ENCODE measurements around the gene TNNT1.

Gene TNNT1

DNA sequence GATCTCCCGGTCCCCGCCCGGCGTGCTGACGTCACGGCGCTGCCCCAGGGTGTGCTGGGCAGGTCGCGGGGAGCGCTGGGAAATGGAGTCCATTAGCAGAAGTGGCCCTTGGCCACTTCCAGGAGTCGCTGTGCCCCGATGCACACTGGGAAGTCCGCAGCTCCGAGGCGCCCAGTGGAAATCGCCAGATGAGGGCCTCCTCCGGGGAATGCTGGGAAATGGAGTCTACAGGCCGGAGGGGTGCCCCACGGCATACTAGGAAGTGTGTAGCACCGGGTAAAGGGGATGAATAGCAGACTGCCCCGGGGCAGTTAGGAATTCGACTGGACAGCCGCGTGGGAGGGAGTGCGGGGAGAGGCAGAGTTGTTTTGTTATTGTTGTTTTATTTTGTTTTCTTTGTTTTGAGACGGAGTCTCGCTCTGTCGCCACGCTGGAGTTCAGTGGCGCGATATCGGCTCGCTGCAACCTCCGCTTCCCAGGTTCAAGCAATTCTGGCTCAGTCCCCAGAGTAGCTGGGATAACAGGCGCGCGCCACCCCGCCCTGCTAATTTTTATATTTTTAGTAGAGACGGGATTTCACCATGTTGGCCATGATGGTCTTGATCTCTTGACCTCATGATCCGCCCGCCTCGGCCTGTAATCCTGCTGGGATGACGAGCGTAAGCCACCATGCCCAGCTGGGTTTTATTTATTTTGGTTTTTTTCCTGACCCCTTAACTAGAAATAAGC is 31.2 kb downstream of the TNNT1 start (continued):
- TF ChIP-seq TSHZ1 (tag by site-specific recombination; IDR thresholded peaks at IDR 0.05; ENCODE audit: borderline replicate concordance) (no peak), ZNF548 (tag by site-specific recombination; IDR thresholded peaks at IDR 0.05) (no peak), ZNF223 (tag by site-specific recombination; IDR thresholded peaks at IDR 0.05) (no peak), ZNF747 (tag by site-specific recombination; IDR thresholded peaks at IDR 0.05) (no peak), ZNF324 (tag by site-specific recombination; IDR thresholded peaks at IDR 0.05) (no peak; the same call in 1 of the 2 replicates), ZNF423 (tag by site-specific recombination; IDR thresholded peaks at IDR 0.05) (no peak), ZNF658 (tag by site-specific recombination; IDR thresholded peaks at IDR 0.05) (no peak), ZNF146 (tag by site-specific recombination; IDR thresholded peaks at IDR 0.05) (no peak), EGR2 (tag by site-specific recombination; IDR thresholded peaks at IDR 0.05; ENCODE audit: low read depth) (no peak), MZF1 (tag by site-specific recombination; IDR thresholded peaks at IDR 0.05; ENCODE audit: borderline replicate concordance) (peak; percentile 90), TRIM28 (IDR thresholded peaks at IDR 0.05; ENCODE audit: borderline replicate concordance, low read length) (no peak), ZNF707 (tag by site-specific recombination; IDR thresholded peaks at IDR 0.05) (no peak), KLF8 (tag by site-specific recombination; IDR thresholded peaks at IDR 0.05) (peak; percentile 80; the same call in 1 of the 2 replicates), ZNF140 (tag by site-specific recombination; IDR thresholded peaks at IDR 0.05) (peak; percentile 94; the same call in 1 of the 2 replicates), ZBTB21 (tag by site-specific recombination; IDR thresholded peaks at IDR 0.05) (peak; percentile 48; the same call in 1 of the 2 replicates), ZNF169 (tag by site-specific recombination; IDR thresholded peaks at IDR 0.05) (no peak), ZNF221 (tag by site-specific recombination; IDR thresholded peaks at IDR 0.05; ENCODE audit: borderline replicate concordance) (no peak), ZNF561 (tag by site-specific recombination; IDR thresholded peaks at IDR 0.05; ENCODE audit: borderline replicate concordance) (peak; percentile 68; the same call in 1 of the 2 replicates), GLI4 (tag by site-specific recombination; IDR thresholded peaks at IDR 0.05) (0 out of 2 replicates have a peak, but pooled peaks have one; percentile 38), ZNF112 (tag by site-specific recombination; IDR thresholded peaks at IDR 0.05) (no peak), ZSCAN16 (tag by site-specific recombination; IDR thresholded peaks at IDR 0.05) (no peak), ZNF133 (tag by site-specific recombination; IDR thresholded peaks at IDR 0.05) (no peak), OSR2 (tag by site-specific recombination; IDR thresholded peaks at IDR 0.05) (no peak), ZNF701 (tag by site-specific recombination; IDR thresholded peaks at IDR 0.05) (no peak), ZNF558 (tag by site-specific recombination; IDR thresholded peaks at IDR 0.05) (no peak)
- TF ChIP-seq, protein P1, sequence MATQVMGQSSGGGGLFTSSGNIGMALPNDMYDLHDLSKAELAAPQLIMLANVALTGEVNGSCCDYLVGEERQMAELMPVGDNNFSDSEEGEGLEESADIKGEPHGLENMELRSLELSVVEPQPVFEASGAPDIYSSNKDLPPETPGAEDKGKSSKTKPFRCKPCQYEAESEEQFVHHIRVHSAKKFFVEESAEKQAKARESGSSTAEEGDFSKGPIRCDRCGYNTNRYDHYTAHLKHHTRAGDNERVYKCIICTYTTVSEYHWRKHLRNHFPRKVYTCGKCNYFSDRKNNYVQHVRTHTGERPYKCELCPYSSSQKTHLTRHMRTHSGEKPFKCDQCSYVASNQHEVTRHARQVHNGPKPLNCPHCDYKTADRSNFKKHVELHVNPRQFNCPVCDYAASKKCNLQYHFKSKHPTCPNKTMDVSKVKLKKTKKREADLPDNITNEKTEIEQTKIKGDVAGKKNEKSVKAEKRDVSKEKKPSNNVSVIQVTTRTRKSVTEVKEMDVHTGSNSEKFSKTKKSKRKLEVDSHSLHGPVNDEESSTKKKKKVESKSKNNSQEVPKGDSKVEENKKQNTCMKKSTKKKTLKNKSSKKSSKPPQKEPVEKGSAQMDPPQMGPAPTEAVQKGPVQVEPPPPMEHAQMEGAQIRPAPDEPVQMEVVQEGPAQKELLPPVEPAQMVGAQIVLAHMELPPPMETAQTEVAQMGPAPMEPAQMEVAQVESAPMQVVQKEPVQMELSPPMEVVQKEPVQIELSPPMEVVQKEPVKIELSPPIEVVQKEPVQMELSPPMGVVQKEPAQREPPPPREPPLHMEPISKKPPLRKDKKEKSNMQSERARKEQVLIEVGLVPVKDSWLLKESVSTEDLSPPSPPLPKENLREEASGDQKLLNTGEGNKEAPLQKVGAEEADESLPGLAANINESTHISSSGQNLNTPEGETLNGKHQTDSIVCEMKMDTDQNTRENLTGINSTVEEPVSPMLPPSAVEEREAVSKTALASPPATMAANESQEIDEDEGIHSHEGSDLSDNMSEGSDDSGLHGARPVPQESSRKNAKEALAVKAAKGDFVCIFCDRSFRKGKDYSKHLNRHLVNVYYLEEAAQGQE (tag by site-specific recombination; IDR thresholded peaks at IDR 0.05): peak; percentile 52; the same call in 1 of the 2 replicates
- TF ChIP-seq, protein P2, sequence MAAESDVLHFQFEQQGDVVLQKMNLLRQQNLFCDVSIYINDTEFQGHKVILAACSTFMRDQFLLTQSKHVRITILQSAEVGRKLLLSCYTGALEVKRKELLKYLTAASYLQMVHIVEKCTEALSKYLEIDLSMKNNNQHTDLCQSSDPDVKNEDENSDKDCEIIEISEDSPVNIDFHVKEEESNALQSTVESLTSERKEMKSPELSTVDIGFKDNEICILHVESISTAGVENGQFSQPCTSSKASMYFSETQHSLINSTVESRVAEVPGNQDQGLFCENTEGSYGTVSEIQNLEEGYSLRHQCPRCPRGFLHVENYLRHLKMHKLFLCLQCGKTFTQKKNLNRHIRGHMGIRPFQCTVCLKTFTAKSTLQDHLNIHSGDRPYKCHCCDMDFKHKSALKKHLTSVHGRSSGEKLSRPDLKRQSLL (tag by site-specific recombination; IDR thresholded peaks at IDR 0.05): peak; percentile 52; the same call in 1 of the 2 replicates
- TF ChIP-seq, protein P3, sequence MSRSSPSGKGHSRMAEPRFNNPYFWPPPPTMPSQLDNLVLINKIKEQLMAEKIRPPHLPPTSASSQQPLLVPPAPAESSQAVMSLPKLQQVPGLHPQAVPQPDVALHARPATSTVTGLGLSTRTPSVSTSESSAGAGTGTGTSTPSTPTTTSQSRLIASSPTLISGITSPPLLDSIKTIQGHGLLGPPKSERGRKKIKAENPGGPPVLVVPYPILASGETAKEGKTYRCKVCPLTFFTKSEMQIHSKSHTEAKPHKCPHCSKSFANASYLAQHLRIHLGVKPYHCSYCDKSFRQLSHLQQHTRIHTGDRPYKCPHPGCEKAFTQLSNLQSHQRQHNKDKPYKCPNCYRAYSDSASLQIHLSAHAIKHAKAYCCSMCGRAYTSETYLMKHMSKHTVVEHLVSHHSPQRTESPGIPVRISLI (tag by site-specific recombination; IDR thresholded peaks at IDR 0.05): no peak
- TF ChIP-seq, protein P4, sequence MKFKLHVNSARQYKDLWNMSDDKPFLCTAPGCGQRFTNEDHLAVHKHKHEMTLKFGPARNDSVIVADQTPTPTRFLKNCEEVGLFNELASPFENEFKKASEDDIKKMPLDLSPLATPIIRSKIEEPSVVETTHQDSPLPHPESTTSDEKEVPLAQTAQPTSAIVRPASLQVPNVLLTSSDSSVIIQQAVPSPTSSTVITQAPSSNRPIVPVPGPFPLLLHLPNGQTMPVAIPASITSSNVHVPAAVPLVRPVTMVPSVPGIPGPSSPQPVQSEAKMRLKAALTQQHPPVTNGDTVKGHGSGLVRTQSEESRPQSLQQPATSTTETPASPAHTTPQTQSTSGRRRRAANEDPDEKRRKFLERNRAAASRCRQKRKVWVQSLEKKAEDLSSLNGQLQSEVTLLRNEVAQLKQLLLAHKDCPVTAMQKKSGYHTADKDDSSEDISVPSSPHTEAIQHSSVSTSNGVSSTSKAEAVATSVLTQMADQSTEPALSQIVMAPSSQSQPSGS (tag by site-specific recombination; IDR thresholded peaks at IDR 0.05; ENCODE audit: low read depth): peak; percentile 41; the same call in 1 of the 2 replicates
